Spleen (tissue), 11 donors: ENCODE data around the gene ALK. TPM values are rescaled to one million over a fixed set of nuclear protein-coding genes. Genes with fewer than 3 reads are reported as not detected.

ENCODE experiments used
- DNase-seq: peaks from one replicate; pipeline ENCODE4 v3.0.0-alpha.2; 2020
- H3K27ac ChIP-seq, 8 donors: fragments of 200-600 bp; sonication (generic) in 7 of 8; 1 replicate in 4 of 8; 2 replicates in 4 of 8; pipeline versions ENCODE4 v1.5.0 to v1.8.0; 2016 to 2021; ENCODE audit warnings: inconsistent platforms in 4 of 8, mild to moderate bottlenecking in 4 of 8, moderate library complexity in 1 of 8
- H3K27me3 ChIP-seq, 7 donors: fragments of 200-600 bp; sonication (generic) in 6 of 7; replicated peaks in 1 of 7; 1 replicate in 4 of 7; 2 replicates in 3 of 7; pipeline versions ENCODE4 v1.5.0 to v1.8.0; 2016 to 2021; ENCODE audit warnings: inconsistent platforms in 3 of 7, mild to moderate bottlenecking in 1 of 7
- H3K36me3 ChIP-seq, 6 donors: fragments of 200-600 bp; sonication (generic) in 5 of 6; 1 replicate in 4 of 6; 2 replicates in 2 of 6; pipeline versions ENCODE4 v1.5.0 to v1.8.0; 2016 to 2021; ENCODE audit warnings: inconsistent platforms in 2 of 6
- H3K4me1 ChIP-seq, 6 donors: fragments of 200-600 bp; sonication (generic) in 5 of 6; 1 replicate in 3 of 6; 2 replicates in 3 of 6; pipeline versions ENCODE4 v1.5.0 to v1.8.0; 2016 to 2021; ENCODE audit warnings: inconsistent platforms in 3 of 6
- H3K4me3 ChIP-seq, 8 donors: fragments of 200-600 bp; sonication (generic) in 7 of 8; 1 replicate in 4 of 8; 2 replicates in 4 of 8; pipeline versions ENCODE4 v1.5.0 to v1.8.0; 2016 to 2021; ENCODE audit warnings: inconsistent platforms in 4 of 8, mild to moderate bottlenecking in 4 of 8, moderate library complexity in 2 of 8
- H3K9me3 ChIP-seq, 8 donors: fragments of 200-600 bp; sonication (generic) in 7 of 8; 1 replicate in 4 of 8; 2 replicates in 4 of 8; pipeline versions ENCODE4 v1.5.0 to v1.8.0; 2016 to 2021; ENCODE audit warnings: inconsistent platforms in 4 of 8
- POLR2A ChIP-seq, 3 donors: fragments of 450-650 bp; IDR thresholded peaks; one replicate each; pipeline ENCODE4 v1.5.1; 2017; ENCODE audit warnings: antibody characterized with exemption in 3 of 3, mild to moderate bottlenecking in 1 of 3
- POLR2AphosphoS5 ChIP-seq, 3 donors: sonication (generic); formaldehyde crosslinking; IDR thresholded peaks; one replicate each; pipeline ENCODE4 v1.5.1; 2017; ENCODE audit warnings: antibody characterized with exemption in 3 of 3
- WGBS, 5 donors: extraction: QIAGEN DNeasy Blood & Tissue Kit in 3 of 5; methylation state at CpG; one replicate each; pipeline versions ENCODE4 v1.1.5 to v1.1.7; 2013 to 2018; 5-methylcytosine and 5-hydroxymethylcytosine counted together
- intact Hi-C: fragments of 100-400 bp; cut with DNase I; formaldehyde crosslinking; loops from one replicate; pipeline ENCODE4 v1.15.0; 2023; ENCODE audit warnings: low total_unique reads
- polyA plus RNA-seq, 3 donors: library from polyadenylated mRNA; stranded (reverse); fragments of 200-250 nt; gene quantifications; one replicate each; pipeline ENCODE4 v1.2.1, GENCODE V29; 2013
- total RNA-seq, 7 donors: library from RNA; depleted of rRNA in 3 of 7; stranded (reverse); fragments of >200 nt in 3 of 7; fragmentation: NEBNext Ultra II Directional in 4 of 7; extraction: Animal tissue kit (Norgen Biotek cat#: 25700) in 4 of 7; gene quantifications; one replicate each; pipeline versions ENCODE4 v1.1.0 to v1.2.1, GENCODE V29; 2016 to 2021
- TF ChIP-seq, protein P1 (sequence below), 11 experiments: fragments of 200-600 bp in 7 of 11; fragments of 450-650 bp in 4 of 11; sonication (generic) in 4 of 11; IDR thresholded peaks in 8 of 11; conservative IDR thresholded peaks in 3 of 11; 1 replicate in 7 of 11; 2 replicates in 4 of 11; pipeline versions ENCODE4 v1.4.0 to v1.8.0; 2016 to 2021; ENCODE audit warnings: antibody characterized with exemption in 11 of 11, inconsistent platforms in 4 of 11, mild to moderate bottlenecking in 1 of 11
- donor health status: healthy with polysubstance abuse.
- donor health status: DM: no; HTN: no; CAD: no; lungs with moderate emphysema.
- donor health status: DM: no; HTN: no; CAD: no.
- donor health status: Bipolar disorder and iron deficiency.
- donor health status: healthy.
- donor health status: DM: no; HTN: no; CAD: no.
- donor health status: DM: yes; HTN: yes; CAD: no.

Gene ALK
- total and polyA plus RNA-seq, 10 donors, result 0.03 to 0.28 (median 0.06) TPM; not detected in 7

DNA sequence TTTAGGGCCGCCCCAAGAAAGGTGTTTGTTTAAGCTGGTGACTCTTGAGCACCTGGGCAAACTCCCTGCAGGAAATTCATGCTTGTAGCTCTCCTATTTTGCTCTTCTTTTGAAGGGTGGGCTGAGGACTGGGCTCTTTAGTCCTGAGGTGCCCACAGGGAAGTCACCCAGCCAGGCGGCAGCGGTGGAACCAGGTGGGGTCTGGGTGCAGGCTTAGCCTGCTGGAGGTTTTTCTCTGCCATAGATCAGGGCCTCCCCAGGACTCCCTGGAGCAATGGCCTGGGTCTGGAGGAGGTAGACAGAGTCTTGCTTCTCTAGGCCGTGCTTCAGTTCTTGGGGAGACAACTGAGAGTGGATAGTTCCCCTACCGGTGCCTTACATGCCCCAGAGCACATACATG is 706.3 kb downstream of the ALK start:
- intact Hi-C loops, result no loop called here
- 89 to 95% (median 92%) methylated on average over 5 of the region's 5 CpGs for WGBS, 5 donors
- TF ChIP-seq POLR2AphosphoS5 (IDR thresholded peaks at IDR 0.05), result no peak
- TF ChIP-seq, protein P1, sequence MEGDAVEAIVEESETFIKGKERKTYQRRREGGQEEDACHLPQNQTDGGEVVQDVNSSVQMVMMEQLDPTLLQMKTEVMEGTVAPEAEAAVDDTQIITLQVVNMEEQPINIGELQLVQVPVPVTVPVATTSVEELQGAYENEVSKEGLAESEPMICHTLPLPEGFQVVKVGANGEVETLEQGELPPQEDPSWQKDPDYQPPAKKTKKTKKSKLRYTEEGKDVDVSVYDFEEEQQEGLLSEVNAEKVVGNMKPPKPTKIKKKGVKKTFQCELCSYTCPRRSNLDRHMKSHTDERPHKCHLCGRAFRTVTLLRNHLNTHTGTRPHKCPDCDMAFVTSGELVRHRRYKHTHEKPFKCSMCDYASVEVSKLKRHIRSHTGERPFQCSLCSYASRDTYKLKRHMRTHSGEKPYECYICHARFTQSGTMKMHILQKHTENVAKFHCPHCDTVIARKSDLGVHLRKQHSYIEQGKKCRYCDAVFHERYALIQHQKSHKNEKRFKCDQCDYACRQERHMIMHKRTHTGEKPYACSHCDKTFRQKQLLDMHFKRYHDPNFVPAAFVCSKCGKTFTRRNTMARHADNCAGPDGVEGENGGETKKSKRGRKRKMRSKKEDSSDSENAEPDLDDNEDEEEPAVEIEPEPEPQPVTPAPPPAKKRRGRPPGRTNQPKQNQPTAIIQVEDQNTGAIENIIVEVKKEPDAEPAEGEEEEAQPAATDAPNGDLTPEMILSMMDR (IDR thresholded peaks at IDR 0.05 in 8 of 11, conservative IDR thresholded peaks at IDR 0.05 in 3 of 11), result no peak
- no peak for TF ChIP-seq POLR2A (IDR thresholded peaks at IDR 0.05)
- peak; percentile 41 for DNase-seq
- H3K4me1 ChIP-seq, result peaks cover 0 to 4% (median 0%) of the 10 kb centered on the region in 6 donors
- H3K36me3 ChIP-seq, result no peaks in the 10 kb centered on the region
- H3K27ac ChIP-seq, result no peak overlapping the region
- no peak overlapping the region for H3K4me3 ChIP-seq
- H3K27me3 ChIP-seq, result no peaks in the 10 kb centered on the region
- no peaks in the 10 kb centered on the region for H3K9me3 ChIP-seq

DNA sequence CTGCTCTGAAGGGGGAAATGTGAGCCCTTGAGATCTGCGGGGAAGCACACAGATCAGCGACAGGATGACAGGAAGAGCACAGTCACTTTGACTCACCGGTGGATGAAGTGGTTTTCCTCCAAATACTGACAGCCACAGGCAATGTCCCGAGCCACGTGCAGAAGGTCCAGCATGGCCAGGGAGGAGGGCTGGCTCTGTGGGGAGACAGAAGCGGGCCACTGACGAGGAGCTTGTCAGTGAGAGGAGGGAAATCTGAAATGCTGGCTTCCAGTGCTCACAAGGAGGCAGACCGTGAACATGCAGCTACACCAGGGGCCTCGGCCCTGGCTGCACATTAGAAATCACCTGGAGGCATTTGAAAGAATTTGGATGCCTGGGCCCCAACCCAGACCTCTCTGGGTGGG is 707.5 kb downstream of the ALK start:
- no peaks in the 10 kb centered on the region for H3K9me3 ChIP-seq
- TF ChIP-seq POLR2AphosphoS5 (IDR thresholded peaks at IDR 0.05) (no peak), POLR2A (IDR thresholded peaks at IDR 0.05) (no peak)
- TF ChIP-seq, protein P1 (IDR thresholded peaks at IDR 0.05 in 8 of 11, conservative IDR thresholded peaks at IDR 0.05 in 3 of 11), result no peak
- no peak overlapping the region for H3K4me3 ChIP-seq
- intact Hi-C loops, result no loop called here
- WGBS, 5 donors, result 35 to 46% (median 38%) methylated on average over 9 of the region's 9 CpGs
- H3K27ac ChIP-seq, result no peak overlapping the region
- peaks cover 0 to 4% (median 0%) of the 10 kb centered on the region in 6 donors for H3K4me1 ChIP-seq
- no peaks in the 10 kb centered on the region for H3K27me3 ChIP-seq
- no peaks in the 10 kb centered on the region for H3K36me3 ChIP-seq
- DNase-seq, result peak; percentile 54

DNA sequence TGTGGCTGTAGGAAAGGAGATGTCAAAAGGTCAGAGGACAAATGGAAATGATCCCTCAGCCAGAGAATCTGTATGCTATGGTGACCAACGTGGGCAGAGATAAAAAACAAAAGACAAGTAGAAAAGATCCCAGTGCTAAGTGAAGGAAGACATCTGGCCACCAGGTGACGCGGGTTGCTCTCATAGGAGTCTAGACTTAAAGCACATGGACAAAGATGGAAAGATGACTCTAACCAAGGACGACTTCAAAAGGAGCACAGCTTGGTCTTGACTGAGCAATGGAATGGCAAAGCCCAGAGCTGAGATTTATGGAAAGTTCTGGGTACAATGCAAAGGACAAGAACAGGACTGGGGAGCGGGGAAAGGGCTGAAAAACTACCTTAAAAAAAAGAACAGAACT is 709.4 kb downstream of the ALK start:
- TF ChIP-seq POLR2AphosphoS5 (IDR thresholded peaks at IDR 0.05), result no peak
- TF ChIP-seq, protein P1 (IDR thresholded peaks at IDR 0.05 in 8 of 11, conservative IDR thresholded peaks at IDR 0.05 in 3 of 11), result no peak
- TF ChIP-seq POLR2A (IDR thresholded peaks at IDR 0.05), result no peak
- intact Hi-C loops, result no loop called here
- Histone ChIP-seq H3K4me1 (peaks cover 0 to 4% (median 0%) of the 10 kb centered on the region in 6 donors), H3K4me3 (no peak overlapping the region), H3K9me3 (no peaks in the 10 kb centered on the region), H3K27me3 (no peaks in the 10 kb centered on the region), H3K36me3 (peaks cover 0 to 4% (median 0%) of the 10 kb centered on the region in 6 donors), H3K27ac (no peak overlapping the region)
- DNase-seq, result peak; percentile 36
- WGBS, 5 donors, result 66 to 82% (median 75%) methylated on average over 5 of the region's 5 CpGs

DNA sequence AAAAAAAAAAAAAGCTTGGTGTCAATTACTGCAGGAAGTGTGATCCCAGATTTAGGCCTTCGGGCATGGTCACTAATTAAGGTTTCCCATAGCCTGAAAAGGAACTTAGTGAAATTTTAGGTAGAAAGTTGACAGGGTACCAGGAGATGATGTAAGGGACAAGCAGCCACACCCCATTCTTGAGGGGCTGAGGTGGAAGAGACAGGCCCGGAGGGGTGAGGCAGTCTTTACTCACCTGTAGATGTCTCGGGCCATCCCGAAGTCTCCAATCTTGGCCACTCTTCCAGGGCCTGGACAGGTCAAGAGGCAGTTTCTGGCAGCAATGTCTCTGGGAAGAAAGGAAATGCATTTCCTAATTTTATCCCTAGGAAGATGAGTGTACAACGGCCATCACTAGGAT is 711.8 kb downstream of the ALK start:
- TF ChIP-seq POLR2AphosphoS5 (IDR thresholded peaks at IDR 0.05) (no peak), POLR2A (IDR thresholded peaks at IDR 0.05) (no peak)
- TF ChIP-seq, protein P1 (IDR thresholded peaks at IDR 0.05 in 8 of 11, conservative IDR thresholded peaks at IDR 0.05 in 3 of 11), result no peak
- DNase-seq, result peak; percentile 28
- Histone ChIP-seq H3K27ac (no peak overlapping the region), H3K9me3 (no peaks in the 10 kb centered on the region), H3K36me3 (peaks cover 0 to 7% (median 0%) of the 10 kb centered on the region in 6 donors), H3K4me1 (peaks cover 0 to 4% (median 0%) of the 10 kb centered on the region in 6 donors), H3K27me3 (no peaks in the 10 kb centered on the region), H3K4me3 (no peak overlapping the region)
- WGBS, 5 donors, result 84 to 95% (median 87%) methylated on average over 5 of the region's 5 CpGs
- intact Hi-C loops, result no loop called here
